ENCODE measurements around the gene SLX4IP. TPM values are rescaled to one million over a fixed set of nuclear protein-coding genes. Genes with fewer than 3 reads are reported as not detected.

SLX4IP gene
- total and polyA plus RNA-seq, 2 of the 13 experiments (the other 11 are each of a cell fraction or from before 2014, with no cell fraction given) = 3.6 to 7.3 TPM

DNA sequence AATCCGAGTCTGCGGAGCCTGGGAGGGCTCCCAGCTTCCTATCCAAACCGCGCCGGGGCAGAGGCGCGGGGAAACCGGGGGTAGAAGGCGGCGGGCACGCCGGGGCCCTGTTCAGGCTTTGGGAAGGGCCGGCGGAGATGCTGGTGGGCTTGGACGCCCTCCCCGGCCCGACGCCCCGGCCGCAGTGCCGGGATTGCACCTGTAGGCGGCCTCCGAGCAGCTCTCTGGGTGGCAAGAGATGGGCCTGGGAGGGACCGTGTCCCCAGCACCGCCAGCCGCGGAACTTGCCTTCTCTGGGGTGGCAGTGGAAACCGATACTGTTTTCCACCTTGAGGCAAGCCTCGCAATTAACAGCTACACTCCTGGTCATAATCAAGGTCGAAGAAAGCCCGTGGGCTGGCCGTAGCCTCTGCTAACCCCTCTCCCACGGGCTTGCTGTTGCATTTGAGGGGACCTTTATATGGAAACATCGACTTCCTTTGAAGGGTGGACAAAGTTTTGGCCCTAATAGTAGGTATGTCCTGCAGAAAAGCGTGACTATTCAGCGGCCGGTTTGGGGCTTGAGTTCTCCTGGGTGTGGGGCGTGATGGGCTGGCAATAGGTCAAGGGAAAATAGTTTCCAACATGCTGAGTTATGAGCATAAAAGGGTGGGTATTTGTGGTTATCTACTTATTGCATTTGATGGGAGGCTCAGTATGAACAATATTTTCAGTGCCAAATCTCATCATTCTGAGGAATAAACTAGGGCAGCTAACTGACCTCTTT lies 239.8 kb downstream of the SLX4IP start (continued):
- TF ChIP-seq ARNTL (CRISPR knock-in tag; IDR thresholded peaks at IDR 0.05) = peak; percentile 11; the same call in 1 of the 2 replicates
- 0 out of 2 replicates have a peak, but pooled peaks have one; percentile 33 for TF ChIP-seq ZBTB7A (CRISPR knock-in tag; IDR thresholded peaks at IDR 0.05)
- peak; percentile 59; the same call in 1 of the 2 replicates for TF ChIP-seq SMC3 (IDR thresholded peaks at IDR 0.05; ENCODE audit: low read length)
- 0 out of 2 replicates have a peak, but pooled peaks have one; percentile 28 for TF ChIP-seq ZNF264 (CRISPR knock-in tag; IDR thresholded peaks at IDR 0.05)
- TF ChIP-seq ZBTB8A (CRISPR knock-in tag; IDR thresholded peaks at IDR 0.05; ENCODE audit: borderline replicate concordance, low read depth) = no peak
- TF ChIP-seq ZNF614 (CRISPR knock-in tag; IDR thresholded peaks at IDR 0.05; ENCODE audit: borderline replicate concordance) = peak; percentile 64; the same call in 1 of the 2 replicates
- TF ChIP-seq, protein P1, sequence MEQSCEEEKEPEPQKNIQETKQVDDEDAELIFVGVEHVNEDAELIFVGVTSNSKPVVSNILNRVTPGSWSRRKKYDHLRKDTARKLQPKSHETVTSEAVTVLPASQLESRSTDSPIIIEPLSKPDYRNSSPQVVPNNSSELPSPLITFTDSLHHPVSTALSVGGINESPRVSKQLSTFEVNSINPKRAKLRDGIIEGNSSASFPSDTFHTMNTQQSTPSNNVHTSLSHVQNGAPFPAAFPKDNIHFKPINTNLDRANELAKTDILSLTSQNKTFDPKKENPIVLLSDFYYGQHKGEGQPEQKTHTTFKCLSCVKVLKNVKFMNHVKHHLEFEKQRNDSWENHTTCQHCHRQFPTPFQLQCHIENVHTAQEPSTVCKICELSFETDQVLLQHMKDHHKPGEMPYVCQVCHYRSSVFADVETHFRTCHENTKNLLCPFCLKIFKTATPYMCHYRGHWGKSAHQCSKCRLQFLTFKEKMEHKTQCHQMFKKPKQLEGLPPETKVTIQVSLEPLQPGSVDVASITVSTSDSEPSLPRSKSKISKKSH (CRISPR knock-in tag; IDR thresholded peaks at IDR 0.05; ENCODE audit: borderline replicate concordance) = 0 out of 2 replicates have a peak, but pooled peaks have one; percentile 21
- TF ChIP-seq ZNF558 (CRISPR knock-in tag; IDR thresholded peaks at IDR 0.05; ENCODE audit: borderline replicate concordance) = no peak
- TF ChIP-seq KLF16 (CRISPR knock-in tag; IDR thresholded peaks at IDR 0.05) = 0 out of 4 replicates have a peak, but pooled peaks of 1 of the 2 experiments have one; percentile 30
- TF ChIP-seq, protein P2, sequence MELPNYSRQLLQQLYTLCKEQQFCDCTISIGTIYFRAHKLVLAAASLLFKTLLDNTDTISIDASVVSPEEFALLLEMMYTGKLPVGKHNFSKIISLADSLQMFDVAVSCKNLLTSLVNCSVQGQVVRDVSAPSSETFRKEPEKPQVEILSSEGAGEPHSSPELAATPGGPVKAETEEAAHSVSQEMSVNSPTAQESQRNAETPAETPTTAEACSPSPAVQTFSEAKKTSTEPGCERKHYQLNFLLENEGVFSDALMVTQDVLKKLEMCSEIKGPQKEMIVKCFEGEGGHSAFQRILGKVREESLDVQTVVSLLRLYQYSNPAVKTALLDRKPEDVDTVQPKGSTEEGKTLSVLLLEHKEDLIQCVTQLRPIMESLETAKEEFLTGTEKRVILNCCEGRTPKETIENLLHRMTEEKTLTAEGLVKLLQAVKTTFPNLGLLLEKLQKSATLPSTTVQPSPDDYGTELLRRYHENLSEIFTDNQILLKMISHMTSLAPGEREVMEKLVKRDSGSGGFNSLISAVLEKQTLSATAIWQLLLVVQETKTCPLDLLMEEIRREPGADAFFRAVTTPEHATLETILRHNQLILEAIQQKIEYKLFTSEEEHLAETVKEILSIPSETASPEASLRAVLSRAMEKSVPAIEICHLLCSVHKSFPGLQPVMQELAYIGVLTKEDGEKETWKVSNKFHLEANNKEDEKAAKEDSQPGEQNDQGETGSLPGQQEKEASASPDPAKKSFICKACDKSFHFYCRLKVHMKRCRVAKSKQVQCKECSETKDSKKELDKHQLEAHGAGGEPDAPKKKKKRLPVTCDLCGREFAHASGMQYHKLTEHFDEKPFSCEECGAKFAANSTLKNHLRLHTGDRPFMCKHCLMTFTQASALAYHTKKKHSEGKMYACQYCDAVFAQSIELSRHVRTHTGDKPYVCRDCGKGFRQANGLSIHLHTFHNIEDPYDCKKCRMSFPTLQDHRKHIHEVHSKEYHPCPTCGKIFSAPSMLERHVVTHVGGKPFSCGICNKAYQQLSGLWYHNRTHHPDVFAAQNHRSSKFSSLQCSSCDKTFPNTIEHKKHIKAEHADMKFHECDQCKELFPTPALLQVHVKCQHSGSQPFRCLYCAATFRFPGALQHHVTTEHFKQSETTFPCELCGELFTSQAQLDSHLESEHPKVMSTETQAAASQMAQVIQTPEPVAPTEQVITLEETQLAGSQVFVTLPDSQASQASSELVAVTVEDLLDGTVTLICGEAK (IDR thresholded peaks at IDR 0.05) = no peak
- TF ChIP-seq, protein P2 (CRISPR knock-in tag; IDR thresholded peaks at IDR 0.05) = no peak; the same call in 1 of the 2 replicates
- TF ChIP-seq AHR (CRISPR knock-in tag; IDR thresholded peaks at IDR 0.05) = 0 out of 2 replicates have a peak, but pooled peaks have one; percentile 44
- no peak for TF ChIP-seq NR1H2 (CRISPR knock-in tag; IDR thresholded peaks at IDR 0.05; ENCODE audit: borderline replicate concordance, low read depth)
- TF ChIP-seq, protein P3, sequence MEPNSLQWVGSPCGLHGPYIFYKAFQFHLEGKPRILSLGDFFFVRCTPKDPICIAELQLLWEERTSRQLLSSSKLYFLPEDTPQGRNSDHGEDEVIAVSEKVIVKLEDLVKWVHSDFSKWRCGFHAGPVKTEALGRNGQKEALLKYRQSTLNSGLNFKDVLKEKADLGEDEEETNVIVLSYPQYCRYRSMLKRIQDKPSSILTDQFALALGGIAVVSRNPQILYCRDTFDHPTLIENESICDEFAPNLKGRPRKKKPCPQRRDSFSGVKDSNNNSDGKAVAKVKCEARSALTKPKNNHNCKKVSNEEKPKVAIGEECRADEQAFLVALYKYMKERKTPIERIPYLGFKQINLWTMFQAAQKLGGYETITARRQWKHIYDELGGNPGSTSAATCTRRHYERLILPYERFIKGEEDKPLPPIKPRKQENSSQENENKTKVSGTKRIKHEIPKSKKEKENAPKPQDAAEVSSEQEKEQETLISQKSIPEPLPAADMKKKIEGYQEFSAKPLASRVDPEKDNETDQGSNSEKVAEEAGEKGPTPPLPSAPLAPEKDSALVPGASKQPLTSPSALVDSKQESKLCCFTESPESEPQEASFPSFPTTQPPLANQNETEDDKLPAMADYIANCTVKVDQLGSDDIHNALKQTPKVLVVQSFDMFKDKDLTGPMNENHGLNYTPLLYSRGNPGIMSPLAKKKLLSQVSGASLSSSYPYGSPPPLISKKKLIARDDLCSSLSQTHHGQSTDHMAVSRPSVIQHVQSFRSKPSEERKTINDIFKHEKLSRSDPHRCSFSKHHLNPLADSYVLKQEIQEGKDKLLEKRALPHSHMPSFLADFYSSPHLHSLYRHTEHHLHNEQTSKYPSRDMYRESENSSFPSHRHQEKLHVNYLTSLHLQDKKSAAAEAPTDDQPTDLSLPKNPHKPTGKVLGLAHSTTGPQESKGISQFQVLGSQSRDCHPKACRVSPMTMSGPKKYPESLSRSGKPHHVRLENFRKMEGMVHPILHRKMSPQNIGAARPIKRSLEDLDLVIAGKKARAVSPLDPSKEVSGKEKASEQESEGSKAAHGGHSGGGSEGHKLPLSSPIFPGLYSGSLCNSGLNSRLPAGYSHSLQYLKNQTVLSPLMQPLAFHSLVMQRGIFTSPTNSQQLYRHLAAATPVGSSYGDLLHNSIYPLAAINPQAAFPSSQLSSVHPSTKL (CRISPR knock-in tag; IDR thresholded peaks at IDR 0.05) = peak; percentile 39; the same call in 1 of the 2 replicates
